ENCODE measurements around the gene HPSE2. TPM values are rescaled to one million over a fixed set of nuclear protein-coding genes. Genes with fewer than 3 reads are reported as not detected.

Gene HPSE2
- total and polyA plus RNA-seq, 2 of the 8 experiments (the other 6 are each of a cell fraction or from before 2014, with no cell fraction given), result 0.41 to 0.58 TPM

GRCh38 chr10:98449287-98449686, 786.4 kb downstream of the HPSE2 start:
- DNase-seq (ENCODE audit: low read depth in 1 of 2, low spot score in 2 of 2), result no peak
- peaks cover 0 to 8% of the 10 kb centered on the region in 2 experiments; a peak in 1 of 4 replicates for H3K79me2 ChIP-seq (ENCODE audit: control insufficient read depth in 1 of 2, insufficient read depth in 2 of 2, low read length in 2 of 2)
- H2AK5ac ChIP-seq (ENCODE audit: low read depth, low read length), result no peak overlapping the region
- no peak overlapping the region for H3K4me3 ChIP-seq (ENCODE audit: extremely low read depth in 1 of 4, insufficient read depth in 2 of 4, low read depth in 3 of 4, low read length in 4 of 4)
- no peak overlapping the region for H2BK15ac ChIP-seq (ENCODE audit: low read length)
- H3K4me1 ChIP-seq (replicated peaks in 1 of 4; ENCODE audit: control insufficient read depth in 3 of 4, insufficient read depth in 4 of 4, low read length in 3 of 4), result peaks cover 0 to 4% (median 3%) of the 10 kb centered on the region in 4 experiments; a peak in 6 of 7 replicates
- peaks cover 5 to 10% (median 8%) of the 10 kb centered on the region in 4 experiments for H3K36me3 ChIP-seq (ENCODE audit: control insufficient read depth in 2 of 4, insufficient read depth in 4 of 4, low read length in 3 of 4)
- H3K4me2 ChIP-seq (ENCODE audit: insufficient read depth in 1 of 2, low read depth in 2 of 2, low read length in 2 of 2), result no peak overlapping the region
- no peak overlapping the region for H3K4ac ChIP-seq (replicated peaks; ENCODE audit: insufficient read length, low read depth, low read length)
- H3K23me2 ChIP-seq (ENCODE audit: low read depth, low read length), result no peaks in the 10 kb centered on the region; the same call in 1 of the 2 replicates
- H4K20me1 ChIP-seq (replicated peaks in 1 of 2; ENCODE audit: control insufficient read depth in 1 of 2, insufficient read depth in 2 of 2, low read length in 2 of 2), result no peaks in the 10 kb centered on the region
- no peak overlapping the region for H2BK120ac ChIP-seq (replicated peaks; ENCODE audit: low read depth, low read length)
- H3K18ac ChIP-seq (ENCODE audit: extremely low read depth, low read length), result no peak overlapping the region
- H3K9me3 ChIP-seq (ENCODE audit: insufficient read depth in 2 of 2, low read depth in 1 of 2, low read length in 1 of 2), result no peaks in the 10 kb centered on the region
- no peak overlapping the region for H3K14ac ChIP-seq (ENCODE audit: insufficient read length)
- no peak overlapping the region for H3K23ac ChIP-seq (ENCODE audit: insufficient read length)
- H2BK5ac ChIP-seq (ENCODE audit: low read depth, low read length), result no peak overlapping the region
- CTCF ChIA-PET (ENCODE audit: partially characterized antibody), result no interaction called here
- H3K9ac ChIP-seq (replicated peaks in 1 of 4; ENCODE audit: extremely low read depth in 1 of 4, low read depth in 3 of 4, low read length in 3 of 4), result no peak overlapping the region
- H3K27ac ChIP-seq (ENCODE audit: low read depth, low read length), result no peak overlapping the region
- no peak overlapping the region for H4K91ac ChIP-seq (replicated peaks; ENCODE audit: insufficient read length, low read length)
- no peaks in the 10 kb centered on the region; the same call in 1 of the 2 replicates for H3K79me1 ChIP-seq (ENCODE audit: low read depth, low read length)
- POLR2A ChIA-PET (ENCODE audit: partially characterized antibody), result no interaction called here
- no peaks in the 10 kb centered on the region for H3K27me3 ChIP-seq (replicated peaks in 1 of 4; ENCODE audit: control insufficient read depth in 3 of 4, extremely low read depth in 1 of 4, insufficient read depth in 3 of 4, low read length in 3 of 4)
- no peak overlapping the region for H2BK20ac ChIP-seq (ENCODE audit: low read length)
- no peak overlapping the region for H4K8ac ChIP-seq (ENCODE audit: extremely low read depth, insufficient read depth, low read length)
- no peak overlapping the region for H2AFZ ChIP-seq (ENCODE audit: low read length)
- no peak for FAIRE-seq
- no peak overlapping the region for H4K5ac ChIP-seq (ENCODE audit: insufficient read length, low read depth, low read length)
- no peak overlapping the region for H3K56ac ChIP-seq (replicated peaks; ENCODE audit: insufficient read length, low read depth, low read length)
- H2BK12ac ChIP-seq (ENCODE audit: low read depth, low read length), result no peak overlapping the region
- TF ChIP-seq SP1 (IDR thresholded peaks at IDR 0.05; ENCODE audit: low read depth, low read length), result no peak
- TF ChIP-seq EZH2 (IDR thresholded peaks at IDR 0.05; ENCODE audit: low read depth, low read length, severe bottlenecking), result no peak
- no peak for TF ChIP-seq NRF1 (IDR thresholded peaks at IDR 0.05; ENCODE audit: low read depth, low read length)
- TF ChIP-seq SRF (IDR thresholded peaks at IDR 0.05; ENCODE audit: low read depth, low read length), result no peak
- TF ChIP-seq SIN3A (conservative IDR thresholded peaks at IDR 0.05 in 1 of 2, IDR thresholded peaks at IDR 0.05 in 1 of 2; ENCODE audit: low read depth in 1 of 2, low read length in 2 of 2), result no peak
- TF ChIP-seq SP4 (IDR thresholded peaks at IDR 0.05; ENCODE audit: low read length), result no peak
- TF ChIP-seq TEAD4 (IDR thresholded peaks at IDR 0.05; ENCODE audit: low read depth, low read length), result no peak
- no peak for TF ChIP-seq RAD21 (IDR thresholded peaks at IDR 0.05 in 1 of 2, conservative IDR thresholded peaks at IDR 0.05 in 1 of 2; ENCODE audit: low read depth in 2 of 2, low read length in 2 of 2)
- no peak for TF ChIP-seq MAX (IDR thresholded peaks at IDR 0.05)
- no peak for TF ChIP-seq RFX5 (IDR thresholded peaks at IDR 0.05; ENCODE audit: borderline replicate concordance, low read depth, low read length)
- no peak for TF ChIP-seq CHD1 (IDR thresholded peaks at IDR 0.05; ENCODE audit: low read depth, low read length)

All from H1 (cell line).